Activated naive CD8-positive, alpha-beta T cell treated with anti-CD3 and anti-CD28 coated beads for 36 hours (primary cell): ENCODE data around the gene TBCA. TPM values are rescaled to one million over a fixed set of nuclear protein-coding genes. Genes with fewer than 3 reads are reported as not detected.
A peak's percentile ranks its signal among the peaks of the same experiment; 100 is the strongest.

ENCODE experiments used
- DNase-seq: peaks from one replicate; pipeline ENCODE4 v3.0.0; 2021
- H3K27ac Mint-ChIP-seq: one replicate; pipeline ENCODE4 v1.8.0; 2022; ENCODE audit warnings: mild to moderate bottlenecking, moderate library complexity, mixed read lengths
- H3K27me3 Mint-ChIP-seq: one replicate; pipeline ENCODE4 v1.8.0; 2022; ENCODE audit warnings: mild to moderate bottlenecking, mixed read lengths
- H3K36me3 Mint-ChIP-seq: one replicate; pipeline ENCODE4 v1.8.0; 2021; ENCODE audit warnings: mild to moderate bottlenecking, mixed read lengths
- H3K4me1 Mint-ChIP-seq: one replicate; pipeline ENCODE4 v1.8.0; 2021; ENCODE audit warnings: mixed read lengths
- H3K4me3 Mint-ChIP-seq: one replicate; pipeline ENCODE4 v1.8.0; 2022; ENCODE audit warnings: mild to moderate bottlenecking, moderate library complexity, mixed read lengths
- H3K9me3 Mint-ChIP-seq: one replicate; pipeline ENCODE4 v1.8.0; 2022; ENCODE audit warnings: mixed read lengths
- total RNA-seq, 2 experiments: library from RNA; stranded (reverse); gene quantifications; one replicate each; pipeline ENCODE4 v1.2.3, GENCODE V29; 2021

Gene TBCA, protein sequence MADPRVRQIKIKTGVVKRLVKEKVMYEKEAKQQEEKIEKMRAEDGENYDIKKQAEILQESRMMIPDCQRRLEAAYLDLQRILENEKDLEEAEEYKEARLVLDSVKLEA
- total RNA-seq = 100 to 1,000 TPM; 220 to 233 TPM

DNA sequence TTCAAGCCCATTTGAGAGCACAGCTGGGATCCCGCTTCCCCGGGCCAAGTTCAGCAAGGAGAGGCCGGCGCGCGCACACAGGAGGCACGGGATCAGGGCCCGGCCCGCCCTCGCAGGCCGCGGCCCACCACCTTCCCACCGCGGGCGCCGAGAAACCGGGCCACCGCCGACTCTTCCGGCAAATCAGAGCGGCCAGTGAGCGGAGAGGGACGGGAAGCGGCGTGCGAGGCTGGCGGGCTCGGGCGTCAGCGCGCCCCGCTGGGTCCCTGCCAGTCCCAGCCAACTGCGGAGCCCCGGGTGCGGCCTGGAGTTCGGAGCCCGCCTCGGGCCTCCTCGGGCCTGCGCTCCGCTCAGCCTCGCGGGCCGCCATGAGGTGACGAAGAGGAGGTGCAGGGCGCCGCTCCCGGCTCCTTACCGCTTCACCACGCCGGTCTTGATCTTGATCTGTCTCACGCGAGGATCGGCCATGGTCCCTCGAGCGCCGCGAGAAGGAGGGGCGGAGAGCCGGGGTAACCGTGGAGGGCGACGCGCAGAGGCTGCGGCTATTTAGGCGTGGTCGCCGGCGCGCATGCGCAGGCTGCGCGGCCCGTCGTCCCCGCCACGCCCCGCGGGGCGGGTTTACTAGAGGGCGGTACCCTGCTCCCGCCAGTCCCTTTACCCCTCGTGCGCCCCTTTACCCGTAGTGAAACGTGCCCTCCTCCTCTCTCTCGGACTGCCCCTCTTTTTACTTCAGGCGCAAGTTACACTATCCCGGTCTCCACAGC lies at the start of gene TBCA:
TSS of gene TBCA (minus strand) at position 550 of the 764 bp plus-strand sequence. CDS start at position 468, 82 bp downstream.
- H3K4me3 Mint-ChIP-seq = peak within 1 kb of the TSS; percentile 85
- H3K9me3 Mint-ChIP-seq = no peaks in the 10 kb centered on the region
- peak within 1 kb of the TSS; percentile 95 for H3K27ac Mint-ChIP-seq
- H3K4me1 Mint-ChIP-seq = peaks cover 55% of the 10 kb centered on the region
- peaks cover 29% of the 10 kb centered on the region for H3K36me3 Mint-ChIP-seq
- peak; percentile 96 for DNase-seq
- peaks cover 3% of the 10 kb centered on the region for H3K27me3 Mint-ChIP-seq

DNA sequence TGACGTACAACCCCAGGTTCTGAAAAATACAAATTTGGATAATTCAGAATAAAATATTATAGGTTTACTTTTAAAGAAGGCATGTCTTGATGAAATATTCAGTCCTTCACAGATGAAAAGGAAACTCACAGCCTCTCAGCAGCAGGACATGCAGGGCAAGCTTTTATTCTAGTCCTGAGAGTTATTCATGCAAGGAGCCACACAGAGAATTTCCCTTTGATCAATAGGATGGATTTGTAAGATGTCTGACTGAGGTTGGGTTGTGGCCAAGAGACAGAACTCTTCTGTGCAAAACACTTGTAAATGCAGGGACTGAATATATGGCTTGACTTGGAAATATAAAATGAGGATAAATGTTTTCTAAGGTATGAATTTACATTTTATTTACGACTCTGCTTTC lies 48.8 kb upstream of the TBCA start:
- H3K27ac Mint-ChIP-seq = no peak overlapping the region
- no peak for DNase-seq
- H3K9me3 Mint-ChIP-seq = no peaks in the 10 kb centered on the region
- H3K36me3 Mint-ChIP-seq = no peaks in the 10 kb centered on the region
- no peaks in the 10 kb centered on the region for H3K4me1 Mint-ChIP-seq
- no peak overlapping the region for H3K4me3 Mint-ChIP-seq
- H3K27me3 Mint-ChIP-seq = peaks cover 13% of the 10 kb centered on the region

DNA sequence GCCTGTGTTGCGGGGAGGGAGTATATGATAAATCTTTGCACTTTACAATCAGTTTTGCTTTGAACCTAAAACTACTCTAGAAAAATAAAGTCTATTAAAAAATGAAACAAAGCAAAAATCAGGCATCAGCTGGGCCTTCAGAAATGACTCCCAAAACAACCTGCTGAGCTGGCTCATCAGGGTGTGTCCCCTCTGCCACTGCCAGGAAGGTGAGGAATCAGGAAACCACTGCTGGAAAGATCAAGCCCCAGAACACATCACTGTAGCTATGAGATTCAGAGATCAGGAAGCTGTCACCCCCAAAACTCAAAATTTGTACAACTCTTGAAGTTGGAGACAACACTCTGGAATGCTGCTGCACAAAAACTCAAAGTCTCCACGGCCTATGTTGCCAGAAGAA lies 40.5 kb upstream of the TBCA start:
- H3K27me3 Mint-ChIP-seq = no peaks in the 10 kb centered on the region
- no peak for DNase-seq
- H3K27ac Mint-ChIP-seq = no peak overlapping the region
- no peaks in the 10 kb centered on the region for H3K9me3 Mint-ChIP-seq
- no peaks in the 10 kb centered on the region for H3K4me1 Mint-ChIP-seq
- H3K36me3 Mint-ChIP-seq = no peaks in the 10 kb centered on the region
- no peak overlapping the region for H3K4me3 Mint-ChIP-seq

DNA sequence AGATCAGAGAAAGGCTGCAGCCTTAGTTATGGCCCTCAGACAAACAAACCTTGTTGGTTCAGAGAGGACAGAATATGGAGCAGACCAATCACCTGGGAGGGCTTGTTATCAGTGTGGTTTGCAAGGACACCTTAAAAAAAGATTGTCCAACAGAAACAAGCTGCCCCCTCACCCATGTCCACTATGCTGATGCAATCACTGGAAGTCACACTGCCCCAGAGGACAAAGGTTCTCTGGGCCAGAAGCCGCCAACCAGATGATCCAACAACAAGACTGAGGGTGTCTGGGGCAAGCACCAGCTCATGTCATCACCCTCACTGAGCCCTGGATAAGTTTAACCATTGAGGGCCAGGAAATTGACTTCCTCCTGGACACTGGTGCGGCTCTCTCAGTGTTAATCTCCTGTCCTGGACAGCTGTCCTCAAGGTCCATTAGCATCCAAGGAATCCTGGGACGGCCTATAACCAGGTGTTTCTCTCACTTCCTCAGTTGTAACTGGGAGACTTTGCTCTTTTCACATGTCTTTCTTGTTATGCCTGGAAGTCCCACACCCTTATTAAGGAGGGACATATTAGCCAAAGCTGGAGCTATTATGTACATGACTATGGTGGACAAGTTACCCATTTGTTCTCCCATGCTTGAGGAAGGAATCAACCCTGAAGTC lies 36.9 kb upstream of the TBCA start:
- Mint-ChIP-seq H3K27ac (no peak overlapping the region), H3K27me3 (no peaks in the 10 kb centered on the region), H3K36me3 (no peaks in the 10 kb centered on the region), H3K9me3 (peaks cover 14% of the 10 kb centered on the region), H3K4me3 (no peak overlapping the region), H3K4me1 (no peaks in the 10 kb centered on the region)
- DNase-seq = no peak

DNA sequence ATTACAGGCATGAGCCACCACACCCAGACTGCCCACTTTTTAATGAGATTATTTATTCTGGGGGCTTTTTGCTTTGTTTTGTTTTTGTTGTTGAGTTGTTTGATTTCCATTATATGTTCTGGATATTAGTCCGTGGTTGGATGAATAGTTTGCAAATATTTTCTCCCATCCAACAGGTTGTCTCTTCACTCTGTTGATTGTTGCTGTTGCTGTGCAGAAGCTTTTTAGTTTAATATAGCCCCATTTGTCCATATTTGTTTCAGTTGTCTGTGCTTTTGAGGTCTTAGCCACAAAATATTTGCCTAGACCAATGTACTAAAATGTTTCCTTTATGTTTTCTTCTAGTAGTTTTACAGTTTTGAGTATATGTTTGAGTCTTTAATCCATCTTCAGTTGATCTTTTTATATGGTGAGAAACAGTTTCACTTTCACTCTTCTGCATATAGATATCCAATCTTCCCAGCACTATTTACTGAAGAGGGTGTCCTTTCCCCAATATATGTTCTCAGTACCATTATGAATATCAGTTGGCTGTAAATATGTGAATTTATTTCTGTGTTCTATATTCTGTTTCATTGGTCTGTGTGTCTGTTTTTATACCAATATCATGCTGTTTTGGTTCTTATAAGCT lies 30.2 kb upstream of the TBCA start:
- no peak for DNase-seq
- Mint-ChIP-seq H3K27ac (peak overlapping the region; percentile 7), H3K4me3 (peak overlapping the region; percentile 46), H3K9me3 (peaks cover 20% of the 10 kb centered on the region), H3K4me1 (peaks cover 10% of the 10 kb centered on the region), H3K36me3 (no peaks in the 10 kb centered on the region), H3K27me3 (no peaks in the 10 kb centered on the region)

DNA sequence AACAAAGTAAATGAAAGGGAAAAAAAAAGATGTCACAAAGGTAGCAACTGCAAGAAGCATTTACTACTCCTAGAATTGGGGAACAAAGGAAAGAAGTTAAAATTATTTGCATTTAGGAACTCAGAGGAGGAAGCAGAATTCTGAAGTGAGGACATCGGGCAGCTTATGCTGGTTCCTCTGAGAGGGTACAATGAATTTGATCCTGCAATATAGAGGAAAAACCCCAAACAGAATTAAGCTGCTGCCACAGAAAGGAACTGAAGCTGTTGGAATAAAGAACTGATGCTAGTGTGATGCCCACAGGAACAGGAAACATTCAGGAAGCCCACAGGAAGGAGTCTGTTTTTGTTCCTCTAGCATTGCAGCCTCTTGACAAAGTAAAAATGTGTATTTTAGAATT lies 22.3 kb upstream of the TBCA start:
- Mint-ChIP-seq H3K27ac (no peak overlapping the region), H3K4me1 (peaks cover 2% of the 10 kb centered on the region), H3K36me3 (no peaks in the 10 kb centered on the region), H3K9me3 (peaks cover 13% of the 10 kb centered on the region), H3K4me3 (no peak overlapping the region), H3K27me3 (peaks cover 24% of the 10 kb centered on the region)
- no peak for DNase-seq

DNA sequence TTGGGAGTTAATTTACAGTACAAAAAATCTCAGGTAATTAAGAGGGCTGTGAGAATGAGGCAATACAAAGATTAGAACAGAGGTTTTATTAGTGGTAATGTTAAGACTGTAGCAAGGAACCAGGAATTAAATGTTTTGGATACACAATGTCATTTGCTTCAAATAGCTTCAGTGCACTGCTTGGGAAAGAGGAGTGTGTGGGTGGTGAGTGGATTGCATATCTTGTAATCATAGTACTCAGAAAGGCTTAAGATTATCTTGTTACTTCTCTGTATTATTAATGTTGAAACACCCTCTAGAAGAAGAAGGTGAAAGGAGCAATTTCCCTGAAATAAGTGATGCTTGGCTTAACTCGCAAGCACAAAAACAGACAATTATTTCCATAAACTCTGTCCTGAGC lies 21.0 kb upstream of the TBCA start:
- Mint-ChIP-seq H3K36me3 (no peaks in the 10 kb centered on the region), H3K4me3 (no peak overlapping the region)

DNA sequence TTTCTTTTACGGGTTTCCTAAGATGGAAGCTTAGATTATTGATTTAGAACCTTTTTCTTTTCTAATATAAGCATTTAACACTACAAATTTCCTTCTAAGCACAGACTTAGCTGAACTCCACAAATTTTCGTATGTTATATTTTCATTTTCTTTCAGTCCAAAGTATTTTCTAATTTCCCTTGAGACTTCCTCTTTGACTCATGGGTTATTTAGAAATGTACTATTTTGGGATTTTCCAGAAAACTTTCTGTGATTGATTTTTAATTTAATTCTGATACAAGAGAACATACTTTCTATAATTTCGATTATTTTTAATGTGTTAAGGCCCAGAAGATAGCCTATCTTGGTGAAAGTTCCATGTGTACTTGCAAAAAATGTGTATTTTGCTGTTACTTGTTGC lies 19.7 kb upstream of the TBCA start:
- no peaks in the 10 kb centered on the region for H3K36me3 Mint-ChIP-seq
- H3K27me3 Mint-ChIP-seq = peaks cover 24% of the 10 kb centered on the region
- H3K4me3 Mint-ChIP-seq = no peak overlapping the region
- H3K27ac Mint-ChIP-seq = no peak overlapping the region
- no peak for DNase-seq
- peaks cover 8% of the 10 kb centered on the region for H3K9me3 Mint-ChIP-seq
- H3K4me1 Mint-ChIP-seq = peaks cover 2% of the 10 kb centered on the region

More for the DNA sequence above, 21.0 kb upstream of the TBCA start:
- Mint-ChIP-seq H3K27me3 (peaks cover 24% of the 10 kb centered on the region), H3K4me1 (peaks cover 2% of the 10 kb centered on the region), H3K9me3 (peaks cover 11% of the 10 kb centered on the region), H3K27ac (no peak overlapping the region)
- no peak for DNase-seq

DNA sequence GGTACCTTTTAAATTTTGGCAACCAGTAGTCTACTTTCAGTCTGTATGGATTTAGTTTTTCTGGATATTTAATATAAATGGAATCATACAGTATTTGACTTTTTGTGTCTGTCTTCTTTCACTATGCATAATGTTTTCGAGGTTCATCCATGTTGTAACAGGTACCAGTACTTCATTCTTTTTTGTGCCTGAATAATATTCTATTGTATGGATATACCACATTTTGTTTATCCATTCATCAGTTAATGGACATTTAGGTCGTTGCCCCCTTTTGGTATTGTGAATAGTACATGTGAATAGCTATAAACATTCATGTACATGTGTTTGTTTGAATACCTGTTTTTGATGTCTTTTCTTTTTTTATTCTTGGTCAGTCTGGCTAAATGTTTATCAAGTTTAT lies 19.1 kb upstream of the TBCA start:
- no peak overlapping the region for H3K4me3 Mint-ChIP-seq
- H3K9me3 Mint-ChIP-seq = peaks cover 6% of the 10 kb centered on the region
- H3K27me3 Mint-ChIP-seq = peaks cover 24% of the 10 kb centered on the region
- H3K4me1 Mint-ChIP-seq = peaks cover 2% of the 10 kb centered on the region
- H3K36me3 Mint-ChIP-seq = no peaks in the 10 kb centered on the region
- no peak for DNase-seq
- no peak overlapping the region for H3K27ac Mint-ChIP-seq

DNA sequence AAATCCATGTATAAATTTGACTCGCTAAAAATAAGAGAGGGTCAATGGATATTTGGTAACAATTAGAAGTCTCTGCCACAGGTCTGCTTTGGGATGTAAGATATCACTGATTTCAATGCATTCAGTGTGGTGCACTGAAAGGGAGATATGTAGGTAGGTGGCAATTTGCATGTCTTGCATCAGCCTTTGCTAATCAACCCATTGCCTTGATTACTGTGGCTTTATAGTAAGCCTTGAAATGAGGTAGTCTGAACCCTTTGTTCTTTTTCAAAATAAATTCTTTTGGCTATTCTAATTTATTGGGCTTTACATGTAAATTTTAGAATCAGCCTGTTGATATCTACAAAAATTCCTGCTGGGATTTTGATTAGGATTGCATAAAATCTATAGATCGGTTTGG lies 15.8 kb upstream of the TBCA start:
- no peak for DNase-seq
- peaks cover 6% of the 10 kb centered on the region for H3K9me3 Mint-ChIP-seq
- H3K27ac Mint-ChIP-seq = no peak overlapping the region
- H3K4me1 Mint-ChIP-seq = no peaks in the 10 kb centered on the region
- H3K36me3 Mint-ChIP-seq = no peaks in the 10 kb centered on the region
- H3K27me3 Mint-ChIP-seq = peaks cover 8% of the 10 kb centered on the region
- H3K4me3 Mint-ChIP-seq = no peak overlapping the region

DNA sequence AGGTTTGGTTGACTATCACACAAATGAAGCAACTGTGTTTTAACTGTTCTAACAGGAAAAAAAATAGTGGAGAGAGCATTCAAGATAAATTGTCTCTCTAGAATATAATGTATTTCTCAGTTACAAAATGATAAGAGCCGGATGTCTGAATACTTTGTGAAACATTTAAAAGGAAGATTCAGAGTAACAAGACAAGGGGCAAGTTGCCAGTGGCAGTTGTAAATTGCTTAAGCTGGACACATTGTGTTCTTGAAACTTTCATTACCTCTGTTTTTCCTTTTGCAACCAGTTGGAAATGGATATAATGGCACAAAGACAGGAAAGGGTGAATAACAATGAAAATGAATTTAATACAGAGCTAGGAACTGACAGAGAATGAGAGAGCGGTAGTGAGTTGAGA lies 15.2 kb upstream of the TBCA start:
- Mint-ChIP-seq H3K9me3 (peaks cover 6% of the 10 kb centered on the region), H3K4me1 (no peaks in the 10 kb centered on the region), H3K36me3 (no peaks in the 10 kb centered on the region), H3K27me3 (peaks cover 5% of the 10 kb centered on the region), H3K27ac (no peak overlapping the region), H3K4me3 (no peak overlapping the region)
- no peak for DNase-seq

DNA sequence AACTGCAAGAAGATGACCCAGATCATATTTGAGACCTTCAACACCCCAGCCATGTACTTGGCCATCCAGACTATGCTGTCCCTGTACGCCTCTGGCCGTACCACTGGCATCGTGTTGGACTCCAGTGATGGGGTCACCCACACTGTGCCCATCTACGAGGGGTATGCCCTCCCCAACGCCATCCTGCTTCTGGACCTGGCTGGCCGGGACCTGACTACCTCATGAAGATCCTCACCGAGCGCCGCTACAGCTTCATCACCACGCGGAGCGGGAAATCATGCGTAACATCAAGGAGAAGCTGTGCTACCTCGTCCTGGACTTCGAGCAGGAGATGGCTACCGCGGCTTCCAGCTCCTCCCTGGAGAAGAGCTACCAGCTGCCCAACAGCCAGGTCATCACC lies 9.1 kb upstream of the TBCA start:
- H3K9me3 Mint-ChIP-seq = no peaks in the 10 kb centered on the region
- H3K27ac Mint-ChIP-seq = no peak overlapping the region
- DNase-seq = no peak
- no peak overlapping the region for H3K4me3 Mint-ChIP-seq
- no peaks in the 10 kb centered on the region for H3K4me1 Mint-ChIP-seq
- no peaks in the 10 kb centered on the region for H3K27me3 Mint-ChIP-seq
- H3K36me3 Mint-ChIP-seq = no peaks in the 10 kb centered on the region

DNA sequence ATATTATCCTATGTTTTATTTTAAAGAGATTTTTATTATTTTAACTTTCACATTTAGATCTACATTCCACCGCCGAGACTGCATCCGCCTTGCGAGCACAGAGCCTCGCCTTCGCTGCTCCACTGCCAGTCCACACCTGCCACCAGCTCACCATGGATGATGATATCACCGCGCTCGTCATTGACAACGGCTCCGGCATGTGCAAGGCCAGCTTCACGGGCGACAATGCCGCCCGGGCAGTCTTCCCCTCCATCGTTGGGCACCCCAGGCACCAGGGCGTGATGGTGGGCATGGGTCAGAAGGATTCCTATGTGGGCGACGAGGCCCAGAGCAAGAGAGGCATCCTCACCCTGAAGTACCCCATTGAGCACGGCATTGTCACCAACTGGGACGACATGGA lies 8.6 kb upstream of the TBCA start:
- H3K36me3 Mint-ChIP-seq = no peaks in the 10 kb centered on the region
- DNase-seq = no peak
- no peaks in the 10 kb centered on the region for H3K27me3 Mint-ChIP-seq
- no peak overlapping the region for H3K4me3 Mint-ChIP-seq
- no peak overlapping the region for H3K27ac Mint-ChIP-seq
- H3K4me1 Mint-ChIP-seq = no peaks in the 10 kb centered on the region
- H3K9me3 Mint-ChIP-seq = no peaks in the 10 kb centered on the region

DNA sequence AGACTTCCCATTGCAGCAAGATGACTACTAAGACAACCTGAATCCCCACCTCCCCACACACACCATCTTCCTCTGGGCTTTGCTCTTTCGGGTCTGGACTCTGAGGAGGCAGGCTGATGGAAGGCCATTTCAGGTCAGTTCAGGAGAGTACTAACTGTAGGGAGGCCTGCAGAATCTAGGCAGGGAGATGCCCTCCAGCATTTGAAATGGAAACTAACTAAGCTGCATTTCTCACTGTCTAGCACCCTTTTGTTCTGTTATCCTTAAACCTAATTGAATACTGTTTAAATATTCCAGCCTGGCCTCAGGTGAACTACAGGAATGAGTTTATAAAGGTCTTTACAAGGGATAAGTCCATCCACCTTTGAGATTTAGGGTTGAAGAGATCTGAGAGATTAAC lies 4.9 kb upstream of the TBCA start:
- H3K36me3 Mint-ChIP-seq = no peaks in the 10 kb centered on the region
- no peak overlapping the region for H3K4me3 Mint-ChIP-seq
- no peak overlapping the region for H3K27ac Mint-ChIP-seq
- H3K9me3 Mint-ChIP-seq = no peaks in the 10 kb centered on the region
- H3K27me3 Mint-ChIP-seq = peaks cover 3% of the 10 kb centered on the region
- H3K4me1 Mint-ChIP-seq = peaks cover 22% of the 10 kb centered on the region
- DNase-seq = no peak

DNA sequence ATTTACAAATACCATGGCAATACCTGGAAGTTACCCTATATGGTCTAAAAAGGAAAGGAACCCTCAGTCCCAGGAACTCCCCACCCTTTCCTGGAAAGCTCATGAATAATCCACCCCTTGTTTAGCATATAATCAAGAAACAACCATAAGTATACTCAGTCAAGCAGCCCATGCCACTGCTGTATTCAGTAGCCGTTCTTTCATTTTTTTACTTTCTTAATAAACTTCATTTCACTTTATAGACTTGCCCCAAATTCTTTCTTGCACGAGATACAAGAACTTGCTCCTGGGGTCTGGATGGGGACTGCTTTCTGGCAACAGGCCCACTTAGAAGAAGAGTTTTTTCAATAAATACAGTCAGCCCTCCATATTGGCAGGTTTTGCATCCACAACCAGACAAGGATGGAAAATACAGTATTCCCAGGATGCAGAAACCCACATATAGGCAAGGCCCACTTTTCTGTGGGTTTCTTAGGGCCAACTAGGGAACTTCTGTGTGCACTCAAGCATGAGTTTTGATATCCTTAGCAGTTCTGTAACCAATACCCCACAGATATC lies 2.8 kb upstream of the TBCA start:
- H3K4me3 Mint-ChIP-seq = no peak overlapping the region
- peaks cover 15% of the 10 kb centered on the region for H3K36me3 Mint-ChIP-seq

More for the DNA sequence above, 2.8 kb upstream of the TBCA start:
- no peak overlapping the region for H3K27ac Mint-ChIP-seq
- H3K9me3 Mint-ChIP-seq = no peaks in the 10 kb centered on the region
- peaks cover 34% of the 10 kb centered on the region for H3K4me1 Mint-ChIP-seq
- DNase-seq = no peak
- H3K27me3 Mint-ChIP-seq = peaks cover 3% of the 10 kb centered on the region
